ENCODE measurements around the gene PRX. TPM values are rescaled to one million over a fixed set of nuclear protein-coding genes. Genes with fewer than 3 reads are reported as not detected.
"Not testable (repeated sequence)": the region's sequence is repeated elsewhere in the genome, so short reads cannot be mapped to it uniquely, and the experiment has no call there.

PRX gene
- total RNA-seq, 6 experiments from 2014 or later: 0.37 to 0.99 (median 0.60) TPM

GRCh38 chr19:40411958-40412499 lies 1.1 kb downstream of the PRX start:
- TF ChIP-seq POLR2A (IDR thresholded peaks at IDR 0.05) (no peak), CTCF (IDR thresholded peaks at IDR 0.05) (no peak)
- ATAC-seq (no peak), DNase-seq (no peak)
- intact Hi-C loops (cut with DNase I): no loop called here
- Histone ChIP-seq H3K4me1 (no peaks in the 10 kb centered on the region), H3K9me3 (no peaks in the 10 kb centered on the region), H3K27ac (no peak overlapping the region), H3K36me3 (no peaks in the 10 kb centered on the region), H3K4me3 (no peak overlapping the region), H3K27me3 (no peaks in the 10 kb centered on the region)
- 40% methylated on average over 1 of the region's 8 CpGs for WGBS (ENCODE audit: insufficient coverage, low coverage, low lambda C conversion rate, missing lambda C conversion rate)

GRCh38 chr19:40411125-40411842 lies 1.9 kb downstream of the PRX start:
- Histone ChIP-seq H3K36me3 (no peaks in the 10 kb centered on the region), H3K27me3 (no peaks in the 10 kb centered on the region), H3K9me3 (no peaks in the 10 kb centered on the region), H3K27ac (no peak overlapping the region), H3K4me3 (no peak overlapping the region), H3K4me1 (no peaks in the 10 kb centered on the region)
- WGBS (ENCODE audit: insufficient coverage, low coverage, low lambda C conversion rate, missing lambda C conversion rate): 46% methylated on average over 6 of the region's 16 CpGs
- DNase-seq (no peak), ATAC-seq (peak; percentile 16 to 30 (median 22))
- TF ChIP-seq POLR2A (IDR thresholded peaks at IDR 0.05) (no peak), CTCF (IDR thresholded peaks at IDR 0.05) (no peak)
- intact Hi-C loops (cut with DNase I): no loop called here

- intact Hi-C loops (cut with DNase I): no loop called here
- Histone ChIP-seq H3K4me1 (no peaks in the 10 kb centered on the region), H3K27ac (no peak overlapping the region), H3K4me3 (no peak overlapping the region), H3K27me3 (no peaks in the 10 kb centered on the region), H3K36me3 (no peaks in the 10 kb centered on the region), H3K9me3 (no peaks in the 10 kb centered on the region)
- no peak for TF ChIP-seq CTCF (IDR thresholded peaks at IDR 0.05)
- no peak for TF ChIP-seq POLR2A (IDR thresholded peaks at IDR 0.05)
- WGBS (ENCODE audit: insufficient coverage, low coverage, low lambda C conversion rate, missing lambda C conversion rate): 20% methylated on average over 1 of the region's 9 CpGs
- ATAC-seq: no peak
- no peak for DNase-seq
Measured at GRCh38 chr19:40410030-40410389, 3.2 kb downstream of the PRX start.

- 100% methylated on average over 1 of the region's 8 CpGs for WGBS (ENCODE audit: insufficient coverage, low coverage, low lambda C conversion rate, missing lambda C conversion rate)
- intact Hi-C loops (cut with DNase I); ATAC-seq; H3K27ac ChIP-seq; H3K27me3 ChIP-seq; H3K4me3 ChIP-seq; H3K36me3 ChIP-seq; H3K9me3 ChIP-seq; DNase-seq; H3K4me1 ChIP-seq: not testable (repeated sequence)
Measured at GRCh38 chr19:40408598-40408925, 4.6 kb downstream of the PRX start.

- Histone ChIP-seq H3K27ac (no peak overlapping the region), H3K4me1 (no peaks in the 10 kb centered on the region), H3K36me3 (no peaks in the 10 kb centered on the region), H3K4me3 (no peak overlapping the region), H3K27me3 (no peaks in the 10 kb centered on the region), H3K9me3 (no peaks in the 10 kb centered on the region)
- 67% methylated on average over 13 of the region's 22 CpGs for WGBS (ENCODE audit: insufficient coverage, low coverage, low lambda C conversion rate, missing lambda C conversion rate)
- intact Hi-C loops (cut with DNase I): no loop called here
- ATAC-seq (no peak), DNase-seq (no peak)
- TF ChIP-seq POLR2A (IDR thresholded peaks at IDR 0.05) (no peak), CTCF (IDR thresholded peaks at IDR 0.05) (no peak)
Measured at GRCh38 chr19:40407714-40408597, 5.2 kb downstream of the PRX start.
